GM19240 (cell line): ENCODE results near the gene TMPRSS4.

Source experiments
- DNase-seq: peaks from one replicate; pipeline ENCODE4 v3.0.0; 2011; ENCODE audit warnings: low spot score; ENCODE audit not compliant: insufficient read length

Gene TMPRSS4

DNA sequence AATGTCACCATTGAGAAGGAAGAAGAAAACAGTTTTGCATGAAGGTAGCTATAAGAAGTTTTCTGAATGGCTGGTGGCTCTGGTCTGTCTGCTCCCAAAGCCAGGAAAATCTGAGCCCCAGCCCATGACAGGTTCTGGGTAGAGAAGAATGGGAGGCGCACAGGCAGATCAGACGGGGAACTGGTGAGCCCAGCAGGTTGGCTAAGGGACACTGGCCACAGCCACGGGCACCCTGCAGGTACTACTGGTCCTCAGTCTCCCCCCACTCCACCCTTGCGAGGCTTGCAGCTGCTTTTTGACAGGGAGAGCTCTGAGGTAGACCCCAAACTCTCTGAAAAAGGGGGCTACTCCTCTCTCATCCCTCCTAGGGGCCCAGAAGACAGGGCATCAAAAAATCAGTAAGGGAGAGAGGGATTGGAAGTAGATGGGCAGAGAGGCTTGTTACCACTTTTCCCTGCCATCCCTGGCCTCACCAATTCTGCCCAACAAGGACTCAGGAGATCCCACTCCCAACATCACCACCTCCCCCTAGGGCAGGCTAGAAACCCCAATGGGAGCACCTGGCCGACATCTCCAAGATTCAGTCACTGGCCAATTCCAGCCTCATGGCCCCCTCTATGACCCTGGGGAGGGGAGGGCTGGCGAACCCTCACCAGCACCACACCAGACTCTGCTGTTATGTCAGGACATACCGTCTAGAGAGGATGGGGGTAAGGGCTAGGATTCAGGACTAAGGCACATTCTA is 58.3 kb downstream of the TMPRSS4 start:
- no peak for DNase-seq

DNA sequence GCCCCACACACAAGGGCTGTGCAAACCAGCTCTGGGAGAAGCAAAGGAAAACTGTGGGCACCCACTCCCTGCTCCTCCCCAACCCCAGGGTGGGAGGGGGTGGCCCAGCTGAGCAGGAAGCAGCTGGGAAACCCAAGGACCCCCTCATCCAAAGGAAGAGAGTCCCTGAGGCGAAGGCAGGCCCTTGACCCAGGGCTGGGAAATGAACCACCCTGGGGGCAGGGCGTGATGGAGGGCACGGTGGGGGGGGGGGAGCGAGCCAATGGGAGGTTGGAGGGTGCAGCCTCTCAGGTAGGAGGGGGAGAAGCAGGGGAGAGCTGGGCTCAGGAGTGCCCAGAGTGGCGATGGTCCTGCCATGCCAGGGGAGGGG is 58.9 kb downstream of the TMPRSS4 start:
- no peak for DNase-seq

DNA sequence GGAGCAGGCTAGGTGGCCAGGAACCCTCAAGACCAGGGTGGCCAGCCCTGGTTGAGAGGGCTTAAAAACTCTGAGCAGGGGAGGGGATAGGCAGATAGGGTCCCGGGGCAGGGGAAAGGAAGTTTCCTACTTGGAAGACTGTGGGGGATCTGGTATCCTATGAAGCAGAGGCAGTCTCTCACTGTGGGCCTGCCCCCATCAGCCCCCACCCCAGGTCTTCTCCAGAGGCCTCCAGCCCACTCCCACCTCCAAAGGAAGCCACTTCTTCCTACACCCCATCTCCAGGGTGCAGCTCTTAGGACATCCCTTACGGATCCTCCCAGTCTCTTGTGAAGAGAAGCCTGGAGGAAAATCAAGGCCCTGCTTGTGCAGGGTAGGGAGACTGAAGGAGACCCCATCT is 59.5 kb downstream of the TMPRSS4 start:
- no peak for DNase-seq

DNA sequence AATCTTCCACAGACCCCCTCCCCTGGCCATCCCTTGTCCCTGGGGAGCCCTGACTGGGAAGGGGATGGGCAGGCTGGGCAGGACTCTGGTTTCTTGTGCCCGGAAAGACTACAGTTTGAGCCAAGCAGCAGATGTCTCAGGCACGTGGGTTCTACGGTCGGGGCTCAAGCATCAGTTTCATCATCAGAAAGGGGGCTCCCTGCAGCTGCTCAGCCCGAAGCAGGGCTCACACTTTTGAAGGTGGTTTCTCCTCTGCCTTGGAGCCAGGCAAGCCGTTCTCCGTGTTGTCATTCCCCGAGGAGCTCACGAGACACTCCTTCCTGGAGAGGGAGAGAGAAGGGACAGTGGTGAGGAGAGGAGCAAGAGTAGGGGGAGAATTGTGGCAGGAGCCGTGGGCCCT is 59.9 kb downstream of the TMPRSS4 start:
- DNase-seq: no peak

DNA sequence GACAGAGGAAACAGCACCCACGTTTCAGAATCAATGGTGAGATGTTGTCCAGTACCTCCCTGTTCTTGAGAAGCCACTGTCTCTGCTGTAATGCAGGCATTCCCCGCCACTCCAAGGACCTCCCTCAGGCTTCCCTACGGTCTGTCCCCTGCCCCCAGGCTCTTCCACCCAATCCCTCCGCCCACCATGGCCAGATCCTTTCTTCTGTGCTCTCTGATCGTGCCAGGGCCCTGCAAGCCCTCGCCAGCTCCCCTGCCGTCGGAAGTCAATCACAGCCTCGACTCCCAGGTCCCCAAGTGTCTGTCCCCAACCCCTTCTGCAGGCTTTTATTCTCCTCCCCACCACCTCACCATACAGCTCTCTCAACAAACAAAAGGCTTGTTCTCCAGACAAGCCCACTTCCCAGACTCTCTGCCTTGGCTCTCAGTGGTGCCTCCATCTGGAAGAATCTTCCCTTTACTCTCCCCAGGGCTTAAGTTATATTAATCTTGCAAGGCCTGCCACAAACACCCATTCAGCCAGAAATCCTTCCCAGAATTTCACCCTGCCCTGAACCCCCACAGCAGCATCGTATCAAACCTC is 62.1 kb downstream of the TMPRSS4 start:
- DNase-seq: no peak

DNA sequence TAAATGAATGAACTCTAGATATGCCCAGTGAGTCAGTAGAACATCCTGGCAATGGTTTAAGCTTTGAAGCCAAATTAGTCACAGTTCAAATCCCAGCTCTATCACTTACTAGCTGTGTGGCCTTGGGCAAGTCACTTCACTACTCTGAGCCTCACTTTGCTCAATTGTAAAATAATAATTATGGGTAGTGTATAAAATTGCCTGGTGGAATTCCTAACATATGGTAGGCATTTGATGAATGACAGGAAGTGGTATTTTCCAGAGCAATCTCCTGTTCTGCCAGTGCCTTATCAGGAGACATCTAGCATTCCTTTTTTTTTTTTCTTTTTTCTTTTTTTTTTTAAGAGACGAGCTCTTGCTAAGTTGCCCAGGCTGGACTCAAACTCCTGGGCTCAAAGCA is 62.7 kb downstream of the TMPRSS4 start:
- no peak for DNase-seq

DNA sequence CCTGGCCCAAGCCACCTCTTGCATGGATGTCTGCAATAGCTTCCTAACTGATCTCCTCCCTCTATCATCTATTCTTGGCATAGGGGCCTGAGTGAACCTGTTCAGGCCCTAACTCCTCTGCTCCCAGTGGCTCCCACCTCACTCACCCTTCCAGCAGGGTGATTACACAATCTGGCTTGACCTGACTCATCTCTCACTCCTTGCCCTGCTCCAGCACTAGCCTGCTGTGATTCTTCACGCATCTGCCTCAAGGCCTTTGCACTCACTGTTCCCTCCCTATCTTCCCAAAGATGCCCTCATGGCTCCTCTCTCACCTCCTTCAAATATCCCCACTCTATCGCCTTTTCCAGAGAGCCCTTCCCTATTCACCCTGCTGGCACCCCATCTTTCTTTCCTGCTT is 65.2 kb downstream of the TMPRSS4 start:
- no peak for DNase-seq

DNA sequence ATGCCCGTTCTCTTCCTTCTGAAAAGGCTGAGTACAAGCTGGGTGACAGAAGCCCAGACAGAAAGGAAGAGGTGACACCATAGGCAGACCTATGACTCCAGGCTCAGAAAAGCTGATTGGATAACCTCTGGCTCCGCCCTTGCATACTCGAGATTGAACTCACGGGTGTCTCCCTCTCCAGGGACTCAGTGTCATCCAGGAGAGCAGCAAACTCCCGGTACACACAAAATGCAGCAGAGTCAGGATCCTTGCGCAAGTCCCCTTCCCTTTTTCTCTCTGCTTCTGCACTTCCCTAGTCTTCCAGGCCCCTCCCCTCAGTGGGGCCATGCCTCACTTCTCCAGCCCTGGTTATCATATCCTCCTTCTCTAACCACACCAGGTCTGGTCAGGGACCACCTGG is 65.9 kb downstream of the TMPRSS4 start:
- no peak for DNase-seq

DNA sequence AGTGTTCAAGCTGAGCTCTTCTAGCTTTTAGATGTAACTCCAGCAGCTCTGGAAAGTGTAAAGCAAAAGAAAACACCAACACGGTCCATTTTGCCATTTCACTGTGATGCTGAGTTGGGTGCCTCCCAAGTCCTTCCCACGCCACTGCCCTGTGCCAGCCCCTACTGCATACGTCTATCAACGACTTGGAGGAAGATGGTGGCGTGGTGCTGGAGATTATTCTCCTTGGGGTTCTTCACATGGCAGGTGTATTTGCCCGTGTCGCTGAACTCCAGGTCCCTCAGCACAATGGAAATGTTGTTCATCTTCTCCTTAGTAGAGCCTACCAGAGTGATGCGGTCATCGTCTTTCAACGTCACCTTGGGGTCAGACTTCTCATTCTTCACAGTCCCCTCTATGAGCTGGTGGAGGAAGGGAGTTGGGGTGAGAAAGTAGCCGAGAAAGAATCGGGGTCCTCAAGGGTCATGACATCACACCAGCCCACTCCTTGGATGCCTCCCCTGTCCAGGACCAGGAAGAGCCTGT is 66.8 kb downstream of the TMPRSS4 start:
- DNase-seq: no peak

DNA sequence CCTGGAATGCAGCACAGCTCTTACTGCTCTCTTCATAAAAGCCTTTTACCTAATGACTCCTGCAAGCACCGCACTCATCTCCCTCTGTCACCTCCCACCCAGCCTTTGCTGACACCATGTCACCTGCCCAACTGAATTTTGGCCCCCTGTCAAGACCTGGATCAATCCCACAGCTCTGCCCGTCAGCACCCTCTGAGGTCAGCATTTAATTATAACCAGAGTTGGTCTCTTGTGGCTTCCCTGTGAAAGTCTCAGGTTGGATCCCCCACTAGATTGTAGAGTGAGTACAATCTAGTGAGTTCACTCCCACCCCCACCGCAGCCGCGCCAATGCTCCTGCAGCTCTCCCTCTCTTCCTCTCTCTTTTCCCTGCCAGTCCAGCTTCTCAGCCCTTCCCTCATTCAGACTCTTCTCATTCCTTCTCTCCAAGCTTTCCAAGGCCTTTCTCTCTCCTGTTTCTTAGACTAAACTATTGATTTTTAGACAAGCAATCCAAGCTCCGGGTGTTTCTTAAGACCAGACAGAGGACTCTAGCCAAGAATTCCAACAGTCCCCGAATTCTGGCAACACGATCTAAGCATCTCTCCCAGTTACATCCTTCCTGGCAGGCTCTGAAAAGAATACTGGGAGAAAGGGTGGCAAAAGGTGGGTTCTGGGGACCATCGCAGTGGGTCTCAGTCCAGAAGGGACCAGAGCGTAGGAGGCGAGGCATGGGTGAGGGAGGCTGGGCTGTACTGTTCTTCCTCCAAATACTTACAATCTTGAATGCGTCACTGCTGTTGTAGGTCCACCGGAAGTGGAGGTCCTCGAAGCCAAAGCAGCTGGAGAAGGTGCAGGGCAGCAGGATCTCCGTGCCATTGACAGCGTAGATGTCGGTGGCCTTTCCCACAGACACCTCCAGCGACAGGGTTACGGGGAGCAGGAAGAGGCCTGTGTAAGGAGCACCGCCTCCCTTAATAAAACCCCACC is 67.7 kb downstream of the TMPRSS4 start:
- no peak for DNase-seq

DNA sequence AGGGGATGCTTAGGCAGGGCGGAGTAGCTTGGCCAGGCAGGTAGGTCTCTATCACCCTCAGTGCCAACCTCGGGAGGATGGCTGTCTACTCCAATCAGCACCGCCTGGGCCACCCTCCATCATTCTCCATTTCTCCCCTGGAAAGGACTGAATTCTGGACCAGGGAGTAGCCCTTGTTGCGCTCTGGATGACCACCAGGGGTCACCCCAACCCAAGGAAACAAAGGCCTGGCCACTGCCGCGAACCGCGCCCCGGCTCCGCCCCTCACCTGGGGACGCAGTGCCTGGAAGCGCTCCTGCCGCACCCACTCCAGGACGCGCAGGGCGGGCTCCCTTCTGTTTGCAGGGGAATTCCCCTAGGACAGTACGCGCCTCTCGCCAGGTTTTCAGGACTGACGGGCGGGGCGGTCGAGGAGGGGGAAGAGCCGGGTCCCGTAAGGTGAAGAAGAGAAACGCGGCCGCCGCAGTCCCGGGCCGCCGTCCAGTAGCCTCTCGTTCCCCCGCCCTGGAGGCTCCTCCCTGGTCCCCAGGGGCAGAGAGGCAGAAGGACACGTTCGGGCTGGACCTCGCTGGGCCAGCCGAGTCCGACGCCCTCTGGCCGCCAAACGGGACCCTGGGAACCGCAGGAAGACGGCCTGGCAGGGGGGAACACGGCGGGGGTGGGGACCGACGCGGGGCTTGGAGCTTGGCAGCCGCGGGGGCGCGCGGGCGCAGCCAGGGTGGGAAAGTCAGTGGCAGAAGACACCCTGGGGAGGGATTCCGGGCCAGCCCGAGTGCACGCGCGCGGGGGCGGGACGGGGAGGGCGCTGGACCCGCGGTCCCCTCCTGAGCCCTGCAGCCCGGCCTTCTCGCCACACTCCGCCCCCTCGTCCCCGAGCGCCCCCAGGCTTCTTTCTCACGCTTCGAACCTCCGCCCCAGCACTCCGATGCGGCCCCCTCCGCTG is 68.7 kb downstream of the TMPRSS4 start:
- peak; percentile 96 for DNase-seq

DNA sequence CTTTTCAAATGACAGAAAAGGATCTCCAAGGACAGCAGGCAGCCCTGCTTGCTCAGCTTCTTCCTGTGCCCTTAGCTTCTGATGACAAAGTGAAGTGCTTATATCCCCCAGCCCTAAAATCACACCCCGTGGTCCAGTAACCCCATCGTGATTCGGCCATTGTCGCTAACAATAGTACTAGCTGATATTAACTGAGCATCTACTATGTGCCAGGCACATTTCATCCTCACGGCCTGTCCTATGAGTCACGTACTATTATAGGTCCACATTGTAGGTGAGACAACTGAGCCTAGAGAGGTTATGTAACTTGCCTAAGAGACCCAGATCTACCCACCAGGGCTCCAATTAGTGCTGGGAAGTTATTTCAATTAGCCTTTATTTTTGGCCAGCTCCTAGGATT is 69.7 kb downstream of the TMPRSS4 start:
- no peak for DNase-seq

DNA sequence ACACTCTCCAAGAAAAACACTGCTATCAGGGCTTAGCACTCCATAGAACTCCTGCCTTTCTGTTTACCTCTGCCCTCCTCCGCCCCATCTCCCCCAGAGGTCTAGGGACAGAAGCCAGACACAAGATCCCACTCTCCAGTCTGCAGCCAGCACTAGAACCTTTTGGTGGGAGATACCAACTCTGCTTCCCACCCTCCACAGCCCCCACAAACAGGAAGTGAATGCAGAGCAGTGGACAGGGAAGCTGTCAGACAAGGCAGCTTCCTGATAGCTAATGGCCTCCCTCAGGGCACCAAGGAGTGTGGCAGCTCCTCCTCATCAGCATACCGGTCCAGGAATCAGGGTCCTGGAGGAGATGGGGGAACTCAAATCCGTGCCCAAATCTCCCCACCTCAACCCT is 70.6 kb downstream of the TMPRSS4 start:
- no peak for DNase-seq

DNA sequence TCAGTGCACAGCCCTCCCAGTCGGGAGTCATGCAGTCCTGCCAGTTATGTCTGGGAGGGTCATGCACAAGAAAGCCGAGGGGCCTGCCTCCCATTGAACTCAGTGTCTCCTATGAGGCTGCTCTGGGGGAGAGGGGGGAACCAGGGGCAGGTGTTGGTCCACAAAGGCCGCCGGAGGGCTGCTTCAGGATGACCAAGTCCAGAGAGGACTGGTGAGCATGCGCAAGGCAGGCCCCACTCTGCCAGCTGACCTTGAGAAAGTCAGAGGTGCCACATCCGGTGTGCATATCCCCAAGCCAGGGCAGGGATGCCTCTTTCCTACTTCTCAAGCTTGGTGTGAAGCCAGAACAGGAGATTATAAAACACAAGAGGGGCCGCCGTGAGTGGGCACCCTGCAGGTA is 71.4 kb downstream of the TMPRSS4 start:
- DNase-seq: no peak

DNA sequence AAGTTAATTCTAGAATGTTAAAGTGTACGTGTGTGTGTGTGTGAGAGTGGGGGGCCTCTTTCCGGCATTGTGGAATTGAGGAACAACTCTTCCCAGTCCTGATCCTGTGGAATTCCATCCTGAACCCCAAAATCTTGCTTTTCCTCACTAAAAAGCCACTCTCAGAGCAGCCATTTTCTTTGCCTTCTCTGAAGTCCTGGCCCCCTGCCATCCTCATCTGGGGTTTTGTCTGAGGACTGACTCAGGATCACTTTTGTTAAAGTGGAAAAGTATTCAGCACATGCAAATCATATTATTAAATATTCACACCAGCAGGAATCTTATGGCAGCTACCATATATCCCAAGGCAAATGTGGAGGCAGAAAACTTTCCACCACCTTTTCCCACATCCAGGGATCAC is 72.0 kb downstream of the TMPRSS4 start:
- DNase-seq: no peak

DNA sequence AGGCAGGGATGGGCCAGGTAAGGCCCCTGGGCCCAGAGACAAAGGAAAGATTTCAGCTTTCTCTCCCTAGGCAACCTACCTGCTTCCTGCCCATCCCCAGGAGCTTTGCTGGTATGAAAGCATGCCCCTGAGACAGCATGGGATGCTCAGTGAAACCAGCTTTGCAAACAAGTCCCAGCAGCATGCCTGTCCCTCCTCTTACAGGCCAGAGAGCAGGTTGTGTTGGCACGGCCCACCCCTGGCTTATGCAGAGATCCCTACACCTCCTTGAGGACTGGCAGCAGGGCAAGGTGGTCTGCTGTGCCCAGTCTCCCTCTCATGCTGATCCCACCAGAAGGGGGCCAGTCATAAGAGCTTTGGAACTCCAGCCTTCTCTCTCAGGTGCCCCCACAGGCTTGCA is 72.6 kb downstream of the TMPRSS4 start:
- DNase-seq: no peak

DNA sequence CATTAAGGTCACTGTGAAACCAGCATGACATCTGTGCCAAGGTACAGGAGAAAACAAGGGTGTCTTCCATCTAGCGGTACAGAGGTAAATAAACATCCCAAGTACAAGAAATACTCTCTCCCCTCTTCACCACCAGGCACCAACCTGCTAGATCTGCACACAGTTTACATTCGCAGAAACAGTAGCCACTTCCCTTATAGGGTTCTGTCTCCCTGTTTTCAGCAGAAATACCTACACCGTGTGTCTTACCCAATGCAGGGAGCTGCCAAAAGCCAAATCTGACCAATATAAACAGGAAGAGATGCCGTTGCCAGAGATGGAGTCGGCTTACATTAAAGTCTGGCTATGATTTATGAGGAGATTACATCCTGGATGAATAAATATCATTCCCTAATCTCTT is 74.6 kb downstream of the TMPRSS4 start:
- DNase-seq: no peak

DNA sequence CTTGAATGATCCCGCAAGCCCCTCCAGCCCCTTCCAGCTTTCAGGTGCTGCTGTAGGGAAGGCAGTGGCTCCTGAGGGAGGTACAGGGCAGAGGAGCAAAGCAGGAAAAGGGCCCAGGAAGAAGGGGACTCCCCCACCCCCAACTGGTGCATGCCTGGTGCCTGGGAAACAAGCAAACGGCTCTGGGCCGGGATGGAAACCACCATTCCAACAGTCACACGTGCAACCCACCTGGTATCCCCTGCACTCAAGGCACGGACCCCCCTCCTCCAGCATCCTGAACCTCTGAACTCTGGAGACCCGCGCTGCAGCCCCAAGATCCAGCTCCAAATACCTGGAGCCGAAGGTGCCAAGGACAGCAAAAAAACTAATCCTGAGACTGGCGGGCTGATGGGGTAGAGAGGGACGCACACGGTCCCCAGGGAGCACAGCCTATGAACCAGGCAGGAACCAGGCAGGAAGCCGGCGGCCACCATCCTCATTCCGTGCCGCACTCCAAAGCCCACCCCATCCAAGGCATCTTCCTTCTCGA is 75.2 kb downstream of the TMPRSS4 start:
- no peak for DNase-seq

DNA sequence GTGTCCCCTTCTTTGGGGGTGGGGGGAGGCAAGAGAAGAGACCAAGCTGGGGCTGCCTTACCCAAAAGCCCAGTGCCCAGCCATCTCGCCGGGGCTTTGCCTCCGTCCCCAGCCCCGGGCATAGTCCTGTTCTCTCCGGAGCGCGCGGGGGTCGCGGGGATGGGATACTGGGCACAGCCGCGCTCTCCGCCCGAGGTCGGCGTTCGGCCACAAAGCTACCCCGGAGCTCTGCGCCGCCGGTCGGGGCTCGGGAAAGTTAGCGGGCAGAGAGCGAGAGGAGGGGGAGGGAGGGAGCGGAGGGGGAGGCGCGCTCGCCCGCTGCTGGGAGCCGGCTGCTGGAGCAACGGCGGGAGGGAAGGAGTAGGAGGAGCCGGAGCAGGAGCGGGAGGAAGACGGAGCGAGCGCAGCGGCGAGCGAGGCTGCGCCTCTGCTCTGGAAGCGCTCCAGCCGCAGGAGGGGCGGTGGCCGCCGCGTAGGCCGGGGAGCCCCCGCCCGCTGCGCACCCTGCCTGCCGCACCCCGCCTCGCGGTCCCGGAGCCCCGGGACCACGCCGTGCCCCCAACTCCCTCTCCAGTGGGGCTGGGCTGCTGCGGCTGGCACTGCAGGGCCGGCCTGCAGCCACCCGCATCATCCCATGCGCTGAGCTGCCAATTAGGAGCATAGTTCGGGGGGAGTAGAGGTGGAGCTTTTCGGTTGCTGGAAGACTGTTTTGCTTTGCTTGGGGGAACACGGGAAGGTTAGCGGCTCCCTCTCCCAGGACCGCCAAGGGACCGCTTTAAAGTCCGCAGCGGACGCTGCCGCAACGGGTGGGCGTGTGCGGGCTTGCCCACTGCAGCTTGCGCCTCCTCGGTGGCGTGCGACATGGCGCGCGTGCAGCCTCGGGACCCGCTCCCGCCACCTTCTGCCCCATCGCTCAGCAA is 75.9 kb downstream of the TMPRSS4 start, which contains the start of gene SCN4B:
SCN4B (minus strand) TSS at position 272 of the 920 bp plus-strand sequence; CDS start at position 122, 150 bp downstream.
- DNase-seq: no peak
